Liver (tissue), 9 donors: ENCODE data around the gene DLK1. TPM values are rescaled to one million over a fixed set of nuclear protein-coding genes. Genes with fewer than 3 reads are reported as not detected.

Experiments
- DNase-seq: peaks from one replicate; pipeline ENCODE4 v3.0.0-alpha.2; 2017; ENCODE audit warnings: low spot score
- H3K27ac ChIP-seq, 2 donors: one replicate each; pipeline ENCODE4 v1.7.0; 2013; ENCODE audit warnings: inconsistent platforms in 2 of 2, low read length in 2 of 2, control low read depth in 1 of 2, low read depth in 1 of 2, mild to moderate bottlenecking in 1 of 2
- H3K27me3 ChIP-seq, 4 donors: one replicate each; pipeline versions ENCODE4 v1.6.1 to v1.7.0; 2013; ENCODE audit warnings: low read length in 3 of 4, inconsistent platforms in 1 of 4, mild to moderate bottlenecking in 1 of 4, moderate library complexity in 1 of 4; ENCODE audit not compliant: control insufficient read depth in 4 of 4, insufficient read depth in 4 of 4
- H3K36me3 ChIP-seq, 4 donors: one replicate each; pipeline versions ENCODE4 v1.6.1 to v1.7.0; 2013; ENCODE audit warnings: low read length in 3 of 4, mild to moderate bottlenecking in 3 of 4, low read depth in 1 of 4, moderate library complexity in 1 of 4; ENCODE audit not compliant: control insufficient read depth in 4 of 4, insufficient read depth in 3 of 4
- H3K4me1 ChIP-seq, 4 donors: one replicate each; pipeline versions ENCODE4 v1.6.1 to v1.7.0; 2013; ENCODE audit warnings: low read length in 3 of 4, mild to moderate bottlenecking in 3 of 4, moderate library complexity in 1 of 4; ENCODE audit not compliant: control insufficient read depth in 4 of 4, insufficient read depth in 4 of 4
- H3K4me3 ChIP-seq, 3 donors: one replicate each; pipeline versions ENCODE4 v1.6.1 to v1.7.0; 2013; ENCODE audit warnings: low read length in 3 of 3, control low read depth in 1 of 3, low read depth in 1 of 3, mild to moderate bottlenecking in 1 of 3
- H3K9ac ChIP-seq, 2 donors: one replicate each; pipeline ENCODE4 v1.7.0; 2013; ENCODE audit warnings: low read length in 2 of 2, mild to moderate bottlenecking in 2 of 2, moderate library complexity in 2 of 2, control low read depth in 1 of 2, low read depth in 1 of 2
- H3K9me3 ChIP-seq, 4 donors: one replicate each; pipeline versions ENCODE4 v1.6.1 to v1.7.0; 2013; ENCODE audit warnings: low read length in 3 of 4; ENCODE audit not compliant: control insufficient read depth in 4 of 4
- CTCF ChIP-seq: fragments of 150-350 bp; IDR thresholded peaks from 2 replicates; pipeline ENCODE4 v1.5.1; 2017; ENCODE audit warnings: improper control_type of control experiment, low read depth, low read length; ENCODE audit not compliant: missing input control
- EGR1 ChIP-seq, 2 donors: IDR thresholded peaks; 2 replicates each; pipeline ENCODE4 v1.6.1; 2016 to 2018; ENCODE audit warnings: antibody characterized with exemption in 2 of 2, low read depth in 2 of 2
- FOXA1 ChIP-seq: IDR thresholded peaks from 2 replicates; pipeline ENCODE4 v1.6.1; 2016; ENCODE audit warnings: antibody characterized with exemption
- FOXA2 ChIP-seq: IDR thresholded peaks from 2 replicates; pipeline ENCODE4 v1.6.1; 2016; ENCODE audit warnings: antibody characterized with exemption
- HNF4A ChIP-seq, 2 donors: conservative IDR thresholded peaks; 2 replicates each; pipeline ENCODE4 v1.6.1; 2016; ENCODE audit warnings: antibody characterized with exemption in 2 of 2, mild to moderate bottlenecking in 2 of 2
- HNF4G ChIP-seq: IDR thresholded peaks from 2 replicates; pipeline ENCODE4 v1.6.1; 2016; ENCODE audit warnings: antibody characterized with exemption
- JUND ChIP-seq, 2 donors: IDR thresholded peaks; 2 replicates each; pipeline ENCODE4 v1.6.1; 2016; ENCODE audit warnings: antibody characterized with exemption in 2 of 2
- RAD21 ChIP-seq, 2 donors: IDR thresholded peaks; 2 replicates each; pipeline ENCODE4 v1.6.1; 2016; ENCODE audit warnings: antibody characterized with exemption in 2 of 2, mild to moderate bottlenecking in 2 of 2
- RXRA ChIP-seq, 2 donors: IDR thresholded peaks; 2 replicates each; pipeline ENCODE4 v1.6.1; 2017 to 2018; ENCODE audit warnings: antibody characterized with exemption in 2 of 2, mild to moderate bottlenecking in 1 of 2
- YY1 ChIP-seq: IDR thresholded peaks from 2 replicates; pipeline ENCODE4 v1.6.1; 2016; ENCODE audit warnings: antibody characterized with exemption, mild to moderate bottlenecking
- WGBS: extraction: QIAGEN DNeasy Blood & Tissue Kit; methylation state at CpG from one replicate; pipeline ENCODE4 v1.1.7; 2013; 5-methylcytosine and 5-hydroxymethylcytosine counted together
- polyA plus RNA-seq, 2 donors: library from polyadenylated mRNA; stranded (reverse) in 1 of 2; unstranded in 1 of 2; fragments of 200-250 nt in 1 of 2; fragments of >200 nt in 1 of 2; fragmentation: Nextera tagmentation in 1 of 2; extraction: Ambion mirVana in 1 of 2; gene quantifications; one replicate each; pipeline versions ENCODE4 v1.2.1 to v1.2.3, GENCODE V29; 2013 to 2015
- total RNA-seq, 2 donors: library from RNA; depleted of rRNA; stranded (reverse); fragments of >200 nt; gene quantifications; one replicate each; pipeline ENCODE4 v1.2.3, GENCODE V29; 2014
- TF ChIP-seq, protein P1 (sequence below): IDR thresholded peaks from 2 replicates; pipeline ENCODE4 v1.6.1; 2016; ENCODE audit warnings: antibody characterized with exemption, mild to moderate bottlenecking
- TF ChIP-seq, protein P2 (sequence below): IDR thresholded peaks from 2 replicates; pipeline ENCODE4 v1.6.1; 2016; ENCODE audit warnings: antibody characterized with exemption
- TF ChIP-seq, protein P3 (sequence below): IDR thresholded peaks from 2 replicates; pipeline ENCODE4 v1.6.1; 2016; ENCODE audit warnings: antibody characterized with exemption
- donor health status: healthy.
- donor health status: healthy.
- donor health status: healthy.
- donor health status: healthy.
- donor health status: healthy.

The DLK1 gene
- total and polyA plus RNA-seq, 4 donors = 0.42 to 331 (median 1.8) TPM; not detected in 1

GRCh38 chr14:100692859-100693558 is 33.7 kb upstream of the DLK1 start:
- Histone ChIP-seq H3K27me3 (peaks cover 0 to 10% (median 0%) of the 10 kb centered on the region in 4 donors), H3K9ac (no peak overlapping the region), H3K4me1 (peaks cover 0 to 15% (median 4%) of the 10 kb centered on the region in 4 donors), H3K27ac (no peak overlapping the region), H3K4me3 (no peak overlapping the region), H3K36me3 (no peaks in the 10 kb centered on the region), H3K9me3 (no peaks in the 10 kb centered on the region)
- DNase-seq = no peak
- TF ChIP-seq EGR1 (IDR thresholded peaks at IDR 0.05; ENCODE audit: low read depth in 2 of 2) (no peak), JUND (IDR thresholded peaks at IDR 0.05) (no peak), YY1 (no peak), RAD21 (IDR thresholded peaks at IDR 0.05) (no peak), FOXA2 (no peak), HNF4G (no peak), CTCF (no peak)
- TF ChIP-seq, protein P1, sequence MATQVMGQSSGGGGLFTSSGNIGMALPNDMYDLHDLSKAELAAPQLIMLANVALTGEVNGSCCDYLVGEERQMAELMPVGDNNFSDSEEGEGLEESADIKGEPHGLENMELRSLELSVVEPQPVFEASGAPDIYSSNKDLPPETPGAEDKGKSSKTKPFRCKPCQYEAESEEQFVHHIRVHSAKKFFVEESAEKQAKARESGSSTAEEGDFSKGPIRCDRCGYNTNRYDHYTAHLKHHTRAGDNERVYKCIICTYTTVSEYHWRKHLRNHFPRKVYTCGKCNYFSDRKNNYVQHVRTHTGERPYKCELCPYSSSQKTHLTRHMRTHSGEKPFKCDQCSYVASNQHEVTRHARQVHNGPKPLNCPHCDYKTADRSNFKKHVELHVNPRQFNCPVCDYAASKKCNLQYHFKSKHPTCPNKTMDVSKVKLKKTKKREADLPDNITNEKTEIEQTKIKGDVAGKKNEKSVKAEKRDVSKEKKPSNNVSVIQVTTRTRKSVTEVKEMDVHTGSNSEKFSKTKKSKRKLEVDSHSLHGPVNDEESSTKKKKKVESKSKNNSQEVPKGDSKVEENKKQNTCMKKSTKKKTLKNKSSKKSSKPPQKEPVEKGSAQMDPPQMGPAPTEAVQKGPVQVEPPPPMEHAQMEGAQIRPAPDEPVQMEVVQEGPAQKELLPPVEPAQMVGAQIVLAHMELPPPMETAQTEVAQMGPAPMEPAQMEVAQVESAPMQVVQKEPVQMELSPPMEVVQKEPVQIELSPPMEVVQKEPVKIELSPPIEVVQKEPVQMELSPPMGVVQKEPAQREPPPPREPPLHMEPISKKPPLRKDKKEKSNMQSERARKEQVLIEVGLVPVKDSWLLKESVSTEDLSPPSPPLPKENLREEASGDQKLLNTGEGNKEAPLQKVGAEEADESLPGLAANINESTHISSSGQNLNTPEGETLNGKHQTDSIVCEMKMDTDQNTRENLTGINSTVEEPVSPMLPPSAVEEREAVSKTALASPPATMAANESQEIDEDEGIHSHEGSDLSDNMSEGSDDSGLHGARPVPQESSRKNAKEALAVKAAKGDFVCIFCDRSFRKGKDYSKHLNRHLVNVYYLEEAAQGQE = no peak
- TF ChIP-seq, protein P2, sequence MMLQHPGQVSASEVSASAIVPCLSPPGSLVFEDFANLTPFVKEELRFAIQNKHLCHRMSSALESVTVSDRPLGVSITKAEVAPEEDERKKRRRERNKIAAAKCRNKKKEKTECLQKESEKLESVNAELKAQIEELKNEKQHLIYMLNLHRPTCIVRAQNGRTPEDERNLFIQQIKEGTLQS = no peak
- TF ChIP-seq, protein P3, sequence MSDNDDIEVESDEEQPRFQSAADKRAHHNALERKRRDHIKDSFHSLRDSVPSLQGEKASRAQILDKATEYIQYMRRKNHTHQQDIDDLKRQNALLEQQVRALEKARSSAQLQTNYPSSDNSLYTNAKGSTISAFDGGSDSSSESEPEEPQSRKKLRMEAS = no peak
- 83% methylated on average over 27 of the region's 27 CpGs for WGBS

- WGBS = 47% methylated on average over 21 of the region's 23 CpGs
- Histone ChIP-seq H3K36me3 (no peaks in the 10 kb centered on the region), H3K9me3 (no peaks in the 10 kb centered on the region), H3K27ac (no peak overlapping the region), H3K27me3 (peaks cover 0 to 10% (median 0%) of the 10 kb centered on the region in 4 donors), H3K4me3 (no peak overlapping the region), H3K9ac (no peak overlapping the region), H3K4me1 (peaks cover 0 to 15% (median 4%) of the 10 kb centered on the region in 4 donors)
- TF ChIP-seq FOXA1 (no peak), EGR1 (IDR thresholded peaks at IDR 0.05; ENCODE audit: low read depth in 2 of 2) (peak in 1 of 2 donors; percentile 64), HNF4A (conservative IDR thresholded peaks at IDR 0.05) (no peak), FOXA2 (no peak), RXRA (IDR thresholded peaks at IDR 0.05) (no peak)
- no peak for DNase-seq
Observed at GRCh38 chr14:100693877-100694578, 32.7 kb upstream of the DLK1 start.
